Stomach smooth muscle (tissue), 2 donors: ENCODE data around the gene ARHGAP20.

Source experiments
- H3K27ac ChIP-seq: one replicate; pipeline ENCODE4 v1.7.0; 2013; ENCODE audit warnings: mild to moderate bottlenecking, low read length, inconsistent platforms
- H3K27me3 ChIP-seq, 2 donors: one replicate each; pipeline ENCODE4 v1.7.0; 2013; ENCODE audit warnings: low read length in 2 of 2; ENCODE audit not compliant: insufficient read depth in 2 of 2, control insufficient read depth in 1 of 2
- H3K36me3 ChIP-seq, 2 donors: one replicate each; pipeline ENCODE4 v1.7.0; 2013; ENCODE audit warnings: low read length in 2 of 2; ENCODE audit not compliant: control insufficient read depth in 2 of 2, insufficient read depth in 2 of 2
- H3K4me1 ChIP-seq: one replicate; pipeline ENCODE4 v1.7.0; 2013; ENCODE audit warnings: low read length; ENCODE audit not compliant: control insufficient read depth, insufficient read depth
- H3K4me3 ChIP-seq, 2 donors: one replicate each; pipeline ENCODE4 v1.7.0; 2013; ENCODE audit warnings: low read length in 2 of 2
- H3K9ac ChIP-seq, 2 donors: one replicate each; pipeline ENCODE4 v1.7.0; 2013; ENCODE audit warnings: low read length in 2 of 2, mild to moderate bottlenecking in 1 of 2
- H3K9me3 ChIP-seq, 2 donors: one replicate each; pipeline ENCODE4 v1.7.0; 2013; ENCODE audit warnings: low read length in 2 of 2; ENCODE audit not compliant: control insufficient read depth in 2 of 2
- donor health status: healthy.
- donor health status: Pancreatic carcinoma.

Gene ARHGAP20

DNA sequence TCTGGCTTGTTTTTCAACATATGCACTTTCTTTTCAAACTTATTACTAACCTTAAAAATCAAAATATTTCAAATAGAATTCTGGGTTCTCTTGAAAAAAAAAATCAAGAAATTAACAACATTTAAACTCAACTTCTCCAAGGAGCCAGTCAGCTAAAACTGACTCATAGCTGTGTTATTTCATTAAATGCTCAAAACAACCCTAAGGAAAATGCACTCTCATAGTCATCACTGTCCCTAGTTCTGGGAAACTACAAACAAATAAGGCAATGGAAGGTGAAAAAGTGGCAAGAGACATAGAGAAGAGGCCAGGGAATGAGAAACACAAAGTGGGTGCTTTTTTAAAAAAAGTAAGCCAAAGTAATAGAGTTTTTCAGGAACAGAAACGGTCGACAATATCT lies 4.1 kb upstream of the ARHGAP20 start:
- H3K4me1 ChIP-seq: peaks cover 9% of the 10 kb centered on the region
- H3K9me3 ChIP-seq: no peaks in the 10 kb centered on the region
- no peak overlapping the region for H3K9ac ChIP-seq
- no peak overlapping the region for H3K27ac ChIP-seq
- H3K4me3 ChIP-seq: no peak overlapping the region
- H3K36me3 ChIP-seq: no peaks in the 10 kb centered on the region
- H3K27me3 ChIP-seq: no peaks in the 10 kb centered on the region

- H3K27ac ChIP-seq: no peak overlapping the region
Observed at GRCh38 chr11:110715541-110715940, 3.3 kb upstream of the ARHGAP20 start.

GRCh38 chr11:110713449-110713776 lies 1.2 kb upstream of the ARHGAP20 start:
- H3K27ac ChIP-seq: no peak overlapping the region
- H3K4me3 ChIP-seq: peak overlapping the region; percentile 82 to 85
- no peaks in the 10 kb centered on the region for H3K27me3 ChIP-seq
- peaks cover 12% of the 10 kb centered on the region for H3K4me1 ChIP-seq
- H3K9me3 ChIP-seq: no peaks in the 10 kb centered on the region
- no peaks in the 10 kb centered on the region for H3K36me3 ChIP-seq
- H3K9ac ChIP-seq: peak overlapping the region in 1 of 2 donors; percentile 39

More at GRCh38 chr11:110715541-110715940, 3.3 kb upstream of the ARHGAP20 start:
- peaks cover 11% of the 10 kb centered on the region for H3K4me1 ChIP-seq
- no peaks in the 10 kb centered on the region for H3K27me3 ChIP-seq
- H3K9me3 ChIP-seq: no peaks in the 10 kb centered on the region
- H3K36me3 ChIP-seq: no peaks in the 10 kb centered on the region
- H3K4me3 ChIP-seq: no peak overlapping the region
- no peak overlapping the region for H3K9ac ChIP-seq

DNA sequence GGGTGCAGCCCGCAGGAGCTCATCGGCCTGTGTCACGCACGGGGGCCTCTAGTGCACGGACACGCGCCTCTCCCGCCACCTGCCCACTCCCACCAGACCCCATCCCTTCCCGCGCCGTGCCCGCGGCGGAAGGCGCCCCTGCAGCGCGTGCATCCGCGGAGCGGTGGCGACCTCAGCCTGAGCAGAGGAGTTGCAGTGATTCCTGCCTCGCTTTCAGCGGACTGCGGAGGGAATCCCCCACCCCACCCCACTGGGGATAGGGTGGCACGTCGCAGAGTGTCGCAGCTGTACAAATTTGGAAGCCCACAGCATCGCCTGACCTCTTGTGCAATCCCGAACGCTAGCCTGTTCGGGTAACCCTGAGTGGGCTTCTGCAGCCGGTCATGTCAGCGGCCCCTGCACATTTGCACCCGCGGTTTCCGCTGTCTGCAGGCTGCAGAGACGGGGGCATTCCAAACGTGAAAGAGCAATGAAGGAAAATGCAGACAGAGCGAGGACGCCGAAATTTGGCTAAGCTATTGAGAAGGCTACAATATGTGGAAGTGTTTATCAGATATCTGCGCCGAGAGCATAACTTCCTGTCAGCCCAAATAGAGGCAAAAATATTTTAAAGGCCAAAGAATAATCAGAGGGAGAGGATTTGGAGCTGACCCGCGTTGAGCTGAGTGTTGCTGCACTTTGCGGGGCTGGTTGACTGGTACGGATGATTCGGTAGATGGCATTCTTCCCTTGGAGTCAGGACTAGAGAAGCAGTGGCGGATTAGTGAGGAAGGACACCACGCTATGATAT lies 617 bp upstream of the ARHGAP20 start:
- H3K27me3 ChIP-seq: no peaks in the 10 kb centered on the region
- peak overlapping the region in 1 of 2 donors; percentile 39 for H3K9ac ChIP-seq
- H3K4me1 ChIP-seq: peaks cover 12% of the 10 kb centered on the region
- H3K36me3 ChIP-seq: no peaks in the 10 kb centered on the region
- H3K4me3 ChIP-seq: peak overlapping the region; percentile 82 to 85
- H3K9me3 ChIP-seq: no peaks in the 10 kb centered on the region
- peak overlapping the region; percentile 19 for H3K27ac ChIP-seq

GRCh38 chr11:110711448-110711775 lies 825 bp downstream of the ARHGAP20 start:
- Histone ChIP-seq H3K36me3 (no peaks in the 10 kb centered on the region), H3K4me1 (peaks cover 12% of the 10 kb centered on the region), H3K27ac (peak overlapping the region; percentile 25), H3K4me3 (peak overlapping the region; percentile 64 to 82), H3K9ac (peak overlapping the region in 1 of 2 donors; percentile 53), H3K9me3 (no peaks in the 10 kb centered on the region), H3K27me3 (no peaks in the 10 kb centered on the region)

- no peak overlapping the region for H3K27ac ChIP-seq
- H3K9ac ChIP-seq: peak overlapping the region in 1 of 2 donors; percentile 6
- H3K36me3 ChIP-seq: no peaks in the 10 kb centered on the region
- no peaks in the 10 kb centered on the region for H3K9me3 ChIP-seq
- H3K4me3 ChIP-seq: peak overlapping the region; percentile 64 to 82
- H3K27me3 ChIP-seq: no peaks in the 10 kb centered on the region
- peaks cover 12% of the 10 kb centered on the region for H3K4me1 ChIP-seq
Observed at GRCh38 chr11:110710628-110711381, 1.4 kb downstream of the ARHGAP20 start.

DNA sequence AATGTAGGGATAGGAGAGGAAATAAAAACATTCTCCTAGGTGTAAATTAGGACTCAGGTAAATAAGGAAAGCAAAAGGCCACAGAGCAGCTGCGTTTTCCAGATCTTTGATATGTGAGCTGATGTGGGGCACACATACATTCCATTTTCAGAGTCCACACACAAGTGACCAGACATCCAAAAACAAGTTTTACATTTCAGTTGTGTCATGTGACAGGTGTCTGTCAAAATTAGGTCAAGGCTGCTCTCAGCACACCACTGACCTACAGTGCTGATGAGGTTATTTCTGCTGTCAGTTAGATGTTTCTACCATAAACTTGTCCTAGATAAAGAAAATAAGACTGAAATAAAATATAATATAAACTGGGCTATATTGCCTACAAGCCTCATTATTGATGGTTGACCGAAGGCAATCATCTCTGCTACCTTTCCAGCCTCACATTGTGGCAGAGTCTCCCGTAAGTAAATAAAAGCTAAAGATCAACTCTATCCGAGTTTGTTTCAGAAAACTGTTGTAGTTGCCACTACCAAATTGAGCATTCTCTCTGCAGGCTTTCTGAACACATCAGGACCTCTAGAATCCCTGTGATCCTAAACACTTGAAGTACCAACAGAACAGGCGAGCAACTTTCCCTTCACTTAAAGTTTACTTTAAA lies 7.9 kb downstream of the ARHGAP20 start:
- no peaks in the 10 kb centered on the region for H3K36me3 ChIP-seq
- no peaks in the 10 kb centered on the region for H3K4me1 ChIP-seq
- H3K4me3 ChIP-seq: no peak overlapping the region
- H3K27me3 ChIP-seq: no peaks in the 10 kb centered on the region
- no peaks in the 10 kb centered on the region for H3K9me3 ChIP-seq
- no peak overlapping the region for H3K27ac ChIP-seq
- H3K9ac ChIP-seq: no peak overlapping the region

GRCh38 chr11:110691926-110692325 lies 20.3 kb downstream of the ARHGAP20 start:
- Histone ChIP-seq H3K27ac (no peak overlapping the region), H3K9me3 (no peaks in the 10 kb centered on the region), H3K36me3 (no peaks in the 10 kb centered on the region), H3K4me3 (no peak overlapping the region), H3K4me1 (no peaks in the 10 kb centered on the region), H3K9ac (no peak overlapping the region), H3K27me3 (no peaks in the 10 kb centered on the region)

DNA sequence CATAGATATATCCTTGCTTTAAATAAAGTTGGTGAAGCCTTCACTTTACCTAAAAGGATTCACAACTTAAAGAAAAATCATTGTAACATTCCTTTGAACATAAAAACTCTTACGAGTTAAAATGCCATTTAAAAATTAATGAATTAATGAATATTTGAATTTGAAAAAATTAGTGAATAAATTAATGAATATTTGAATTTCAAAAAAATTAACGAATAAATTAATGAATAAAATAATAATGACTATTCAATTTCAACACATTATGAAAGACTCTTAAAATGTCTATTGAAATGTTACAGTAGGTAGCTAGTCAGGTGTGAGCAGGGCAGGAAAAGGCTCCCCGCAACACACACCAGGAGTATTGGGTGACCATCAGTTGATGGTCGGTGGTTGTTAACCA lies 22.9 kb downstream of the ARHGAP20 start:
- no peak overlapping the region for H3K4me3 ChIP-seq
- H3K27ac ChIP-seq: no peak overlapping the region
- no peak overlapping the region for H3K9ac ChIP-seq
- no peaks in the 10 kb centered on the region for H3K36me3 ChIP-seq
- H3K9me3 ChIP-seq: no peaks in the 10 kb centered on the region
- H3K4me1 ChIP-seq: no peaks in the 10 kb centered on the region
- no peaks in the 10 kb centered on the region for H3K27me3 ChIP-seq

- Histone ChIP-seq H3K9me3 (no peaks in the 10 kb centered on the region), H3K27me3 (no peaks in the 10 kb centered on the region), H3K4me1 (no peaks in the 10 kb centered on the region), H3K27ac (no peak overlapping the region), H3K36me3 (no peaks in the 10 kb centered on the region), H3K4me3 (no peak overlapping the region), H3K9ac (no peak overlapping the region)
Observed at GRCh38 chr11:110679323-110679975, 32.8 kb downstream of the ARHGAP20 start.
